Frontal cortex (tissue), 4 donors: ENCODE data around the gene MRC1. TPM values are rescaled to one million over a fixed set of nuclear protein-coding genes. Genes with fewer than 3 reads are reported as not detected.
A peak's percentile ranks its signal among the peaks of the same experiment; 100 is the strongest.
"Not testable (repeated sequence)": the region's sequence is repeated elsewhere in the genome, so short reads cannot be mapped to it uniquely, and the experiment has no call there.

ENCODE experiments used
- DNase-seq, 2 donors: peaks; one replicate each; pipeline ENCODE4 v3.0.0; 2012; ENCODE audit warnings: low spot score in 2 of 2
- FAIRE-seq: peaks from 2 replicates; lab custom pipeline; 2012; peaks lifted over from hg19 to GRCh38; lab: Jason Lieb, UNC
- small RNA-seq: library from RNA; depleted of rRNA; stranded (forward); fragments of <200 nt; gene quantifications from one replicate; pipeline ENCODE3, GENCODE V24; 2014
- total RNA-seq: library from RNA; depleted of rRNA; stranded (reverse); fragments of >200 nt; gene quantifications from one replicate; pipeline ENCODE4 v1.2.3, GENCODE V29; 2014
- donor health status: control.
- donor health status: control.
- donor health status: control.

Gene MRC1
- total RNA-seq, 1 donor from 2014 or later = 3.7 TPM

DNA sequence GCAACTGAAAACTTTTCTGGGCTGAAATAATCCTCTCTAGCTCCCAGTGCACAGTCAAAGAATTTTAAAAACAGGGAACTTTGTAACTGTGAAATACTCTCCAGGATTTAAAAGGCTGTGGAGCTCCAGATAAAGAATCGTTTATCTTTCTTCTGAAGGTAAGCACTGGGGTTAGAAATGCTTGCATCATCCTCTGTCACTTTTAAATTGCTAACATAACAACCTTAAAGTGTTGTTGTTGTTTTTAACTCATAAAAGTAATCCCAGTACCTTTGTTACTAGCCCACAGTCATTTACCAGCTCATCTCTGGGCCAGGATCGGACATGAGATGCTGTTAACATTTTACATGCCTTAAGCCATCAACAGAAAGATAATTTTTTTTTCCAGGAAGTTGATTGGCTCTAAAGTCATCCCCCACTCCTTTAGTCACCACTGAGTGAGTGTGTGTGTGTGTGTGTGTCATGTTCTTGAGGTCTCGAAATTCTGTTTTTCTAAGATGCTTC, 142.8 kb downstream of the MRC1 start, which contains the start of gene SLC39A12:
Gene SLC39A12 (plus strand): TSS at position 51 of the 504 bp plus-strand sequence. CDS start 1,359 bp downstream, outside the sequence.
- DNase-seq (no peak), FAIRE-seq (no peak)

GRCh38 chr10:17954372-17954771, 145.2 kb downstream of the MRC1 start:
- not testable (repeated sequence) for FAIRE-seq

GRCh38 chr10:17954861-17955260, 145.7 kb downstream of the MRC1 start:
- no peak for FAIRE-seq
- DNase-seq = no peak

More at GRCh38 chr10:17954372-17954771, 145.2 kb downstream of the MRC1 start:
- not testable (repeated sequence) for DNase-seq

- DNase-seq = no peak
- no peak for FAIRE-seq
These were observed 148.9 kb downstream of the MRC1 start for GRCh38 chr10:17958049-17958448.

DNA sequence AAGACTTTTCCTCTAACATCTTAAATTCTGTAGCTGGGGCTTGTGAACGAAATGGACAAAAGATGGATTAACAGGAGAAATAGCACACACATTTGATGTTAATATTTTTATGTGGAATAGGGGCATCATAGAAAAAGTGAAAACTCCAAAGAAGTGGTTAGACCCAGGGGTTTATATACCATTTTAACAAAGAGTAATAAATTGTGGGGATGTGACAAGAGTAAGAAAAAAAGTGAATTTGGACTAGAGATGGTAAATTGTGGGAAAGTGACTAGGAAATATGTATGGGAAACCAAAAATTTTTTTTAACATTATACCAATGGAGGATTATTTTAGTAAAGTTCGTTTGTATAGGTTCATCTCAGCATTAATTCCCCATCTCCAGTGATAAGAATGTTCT, 150.7 kb downstream of the MRC1 start:
- DNase-seq (no peak), FAIRE-seq (no peak)

Small RNA genes within 50 kb of the gene (small RNA-seq; reads per million reads assigned to genes)
- 0.38 reads per million, percentile 25 among the genes with 10 or more reads in this experiment for gene MIR511

Other genes starting within 250 kb of the MRC1 start
- 18.3 TPM for gene HACD1, start 192.0 kb upstream of the MRC1 start, total RNA-seq
- gene STAM, start 165.2 kb upstream of the MRC1 start, total RNA-seq = 28.9 TPM
- under 0.01 TPM for gene TMEM236, start 57.1 kb upstream of the MRC1 start, total RNA-seq
- 4.5 TPM for gene SLC39A12, start 142.6 kb downstream of the MRC1 start, total RNA-seq